ENCODE results near the gene KRT20. TPM values are rescaled to one million over a fixed set of nuclear protein-coding genes. Genes with fewer than 3 reads are reported as not detected.

KRT20 gene
- total and polyA plus RNA-seq, 2 of the 8 experiments (the other 6 are each of a cell fraction or from before 2014, with no cell fraction given): not detected

- no peak overlapping the region for H3K23ac ChIP-seq (ENCODE audit: insufficient read length)
- peaks cover 0 to 3% (median 0%) of the 10 kb centered on the region in 4 experiments; a peak in 1 of 7 replicates for H3K4me1 ChIP-seq (replicated peaks in 1 of 4; ENCODE audit: control insufficient read depth in 3 of 4, insufficient read depth in 4 of 4, low read length in 3 of 4)
- FAIRE-seq: no peak
- H2BK5ac ChIP-seq (ENCODE audit: low read depth, low read length): no peak overlapping the region
- H2AFZ ChIP-seq (ENCODE audit: low read length): no peak overlapping the region
- H3K27ac ChIP-seq (ENCODE audit: low read depth, low read length): no peak overlapping the region
- no peak overlapping the region for H3K14ac ChIP-seq (ENCODE audit: insufficient read length)
- H4K8ac ChIP-seq (ENCODE audit: extremely low read depth, insufficient read depth, low read length): no peak overlapping the region
- no peak overlapping the region for H3K4ac ChIP-seq (replicated peaks; ENCODE audit: insufficient read length, low read depth, low read length)
- H3K4me3 ChIP-seq (ENCODE audit: extremely low read depth in 1 of 4, insufficient read depth in 2 of 4, low read depth in 3 of 4, low read length in 4 of 4): no peak overlapping the region
- no peak overlapping the region for H2BK20ac ChIP-seq (ENCODE audit: low read length)
- no peaks in the 10 kb centered on the region for H3K36me3 ChIP-seq (ENCODE audit: control insufficient read depth in 2 of 4, insufficient read depth in 4 of 4, low read length in 3 of 4)
- no peak overlapping the region for H4K91ac ChIP-seq (replicated peaks; ENCODE audit: insufficient read length, low read length)
- DNase-seq (ENCODE audit: low read depth in 1 of 2, low spot score in 2 of 2): no peak
- H3K9me3 ChIP-seq (ENCODE audit: insufficient read depth in 2 of 2, low read depth in 1 of 2, low read length in 1 of 2): no peaks in the 10 kb centered on the region
- TF ChIP-seq POU5F1 (IDR thresholded peaks at IDR 0.05; ENCODE audit: low read depth, low read length) (no peak), HDAC2 (IDR thresholded peaks at IDR 0.05; ENCODE audit: borderline replicate concordance in 1 of 2, low read depth in 2 of 2, low read length in 2 of 2) (no peak), CTCF (IDR thresholded peaks at IDR 0.05; ENCODE audit: control extremely low read depth in 1 of 3, insufficient read depth in 1 of 3, low read depth in 1 of 3, low read length in 3 of 3) (no peak), SIN3A (conservative IDR thresholded peaks at IDR 0.05 in 1 of 2, IDR thresholded peaks at IDR 0.05 in 1 of 2; ENCODE audit: low read depth in 1 of 2, low read length in 2 of 2) (no peak), EP300 (IDR thresholded peaks at IDR 0.05; ENCODE audit: borderline replicate concordance in 1 of 2, low read depth in 2 of 2, low read length in 2 of 2) (no peak), GABPA (IDR thresholded peaks at IDR 0.05; ENCODE audit: borderline replicate concordance, insufficient read depth, low read length) (no peak), RBBP5 (IDR thresholded peaks at IDR 0.05; ENCODE audit: borderline replicate concordance, low read depth, low read length) (no peak), NANOG (IDR thresholded peaks at IDR 0.05; ENCODE audit: insufficient read depth, low read depth, low read length, poor library complexity, severe bottlenecking) (no peak)
- no peaks in the 10 kb centered on the region for H3K27me3 ChIP-seq (replicated peaks in 1 of 4; ENCODE audit: control insufficient read depth in 3 of 4, extremely low read depth in 1 of 4, insufficient read depth in 3 of 4, low read length in 3 of 4)
- no peaks in the 10 kb centered on the region for H4K20me1 ChIP-seq (replicated peaks in 1 of 2; ENCODE audit: control insufficient read depth in 1 of 2, insufficient read depth in 2 of 2, low read length in 2 of 2)
- no peak overlapping the region for H3K9ac ChIP-seq (replicated peaks in 1 of 4; ENCODE audit: extremely low read depth in 1 of 4, low read depth in 3 of 4, low read length in 3 of 4)
- H3K56ac ChIP-seq (replicated peaks; ENCODE audit: insufficient read length, low read depth, low read length): no peak overlapping the region
- H2BK15ac ChIP-seq (ENCODE audit: low read length): no peak overlapping the region
- H4K5ac ChIP-seq (ENCODE audit: insufficient read length, low read depth, low read length): no peak overlapping the region
- no peak overlapping the region for H3K18ac ChIP-seq (ENCODE audit: extremely low read depth, low read length)
- H2AK5ac ChIP-seq (ENCODE audit: low read depth, low read length): no peak overlapping the region
- H3K79me1 ChIP-seq (ENCODE audit: low read depth, low read length): no peaks in the 10 kb centered on the region
- no peak overlapping the region for H2BK120ac ChIP-seq (replicated peaks; ENCODE audit: low read depth, low read length)
- no peaks in the 10 kb centered on the region for H3K79me2 ChIP-seq (ENCODE audit: control insufficient read depth in 1 of 2, insufficient read depth in 2 of 2, low read length in 2 of 2)
- 92% methylated on average over 4 of the region's 4 CpGs; no CpG with 5 or more reads in 1 of the 2 experiments for WGBS, 2 experiments (ENCODE audit: extremely low coverage in 1 of 2, insufficient coverage in 1 of 2, insufficient read length in 1 of 2, insufficient replicate concordance in 2 of 2, low coverage in 1 of 2, low lambda C conversion rate in 2 of 2, missing lambda C conversion rate in 1 of 2)
- no peaks in the 10 kb centered on the region; the same call in 1 of the 2 replicates for H3K23me2 ChIP-seq (ENCODE audit: low read depth, low read length)
- H2BK12ac ChIP-seq (ENCODE audit: low read depth, low read length): no peak overlapping the region
- POLR2A ChIA-PET (ENCODE audit: partially characterized antibody): no interaction called here
- CTCF ChIA-PET (ENCODE audit: partially characterized antibody): interaction anchor here (1.1 to 2.0 kb wide), 2 partner anchors 39 to 380 kb away, joined by 3 to 4 read pairs; no protein-coding TSS in a partner anchor
- no peak overlapping the region for H3K4me2 ChIP-seq (ENCODE audit: insufficient read depth in 1 of 2, low read depth in 2 of 2, low read length in 2 of 2)
Observed at GRCh38 chr17:40902498-40902897, 17.5 kb upstream of the KRT20 start.
